Vagina (tissue), 2 donors: ENCODE measurements around the gene C12orf76. TPM values are rescaled to one million over a fixed set of nuclear protein-coding genes. Genes with fewer than 3 reads are reported as not detected.

Source experiments
- DNase-seq, 2 donors: peaks; one replicate each; pipeline ENCODE4 v3.0.0-alpha.2; 2017; ENCODE audit errors: extremely low spot score in 2 of 2
- H3K27ac ChIP-seq: fragments of 200-600 bp; sonication (generic); one replicate; pipeline ENCODE4 v1.5.1; 2019
- H3K27me3 ChIP-seq: fragments of 200-600 bp; sonication (generic); one replicate; pipeline ENCODE4 v1.5.1; 2019
- H3K36me3 ChIP-seq, 2 donors: fragments of 200-600 bp; sonication (generic); one replicate each; pipeline ENCODE4 v1.5.1; 2017 to 2019
- H3K4me1 ChIP-seq: fragments of 200-600 bp; sonication (generic); one replicate; pipeline ENCODE4 v1.5.1; 2019
- H3K4me3 ChIP-seq, 2 donors: fragments of 200-600 bp; sonication (generic); 1 replicate in 1 of 2; 2 replicates in 1 of 2; pipeline ENCODE4 v1.5.1; 2016 to 2019
- H3K9me3 ChIP-seq: fragments of 200-600 bp; sonication (generic); one replicate; pipeline ENCODE4 v1.5.1; 2019
- CTCF ChIP-seq, 3 experiments: fragments of 450-650 bp in 2 of 3; fragments of 200-600 bp in 1 of 3; sonication (generic) in 1 of 3; IDR thresholded peaks; one replicate each; pipeline ENCODE4 v1.5.1; 2017 to 2019; ENCODE audit warnings: antibody characterized with exemption in 3 of 3, mild to moderate bottlenecking in 2 of 3, moderate library complexity in 2 of 3
- POLR2A ChIP-seq, 2 donors: fragments of 450-650 bp; IDR thresholded peaks; one replicate each; pipeline ENCODE4 v1.6.1; 2017; ENCODE audit warnings: antibody characterized with exemption in 2 of 2, mild to moderate bottlenecking in 2 of 2, moderate library complexity in 2 of 2
- POLR2AphosphoS5 ChIP-seq, 2 donors: sonication (generic); formaldehyde crosslinking; IDR thresholded peaks; one replicate each; pipeline ENCODE4 v1.9.0; 2017; ENCODE audit warnings: antibody characterized with exemption in 2 of 2, mild to moderate bottlenecking in 2 of 2, low read depth in 1 of 2; ENCODE audit not compliant: insufficient read depth in 1 of 2
- intact Hi-C: fragments of 100-400 bp; cut with DNase I; formaldehyde crosslinking; loops from one replicate; pipeline ENCODE4 v1.15.1; 2023
- total RNA-seq: library from RNA; depleted of rRNA; stranded (reverse); fragments of >200 nt; gene quantifications from one replicate; pipeline ENCODE4 v1.2.3, GENCODE V29; 2016

Gene C12orf76
- total RNA-seq, 1 donor from 2014 or later = 7.6 TPM

GRCh38 chr12:110038741-110039084 lies 9.6 kb downstream of the C12orf76 start:
- no peaks in the 10 kb centered on the region for H3K4me1 ChIP-seq
- H3K27ac ChIP-seq = no peak overlapping the region
- H3K4me3 ChIP-seq = no peak overlapping the region
- no peaks in the 10 kb centered on the region for H3K9me3 ChIP-seq
- H3K27me3 ChIP-seq = no peaks in the 10 kb centered on the region
- TF ChIP-seq CTCF (IDR thresholded peaks at IDR 0.05) (no peak), POLR2AphosphoS5 (IDR thresholded peaks at IDR 0.05; ENCODE audit: insufficient read depth in 1 of 2, low read depth in 1 of 2) (no peak), POLR2A (IDR thresholded peaks at IDR 0.05) (no peak)
- no peak for DNase-seq
- intact Hi-C loops = no loop called here
- H3K36me3 ChIP-seq = peaks cover 0 to 43% of the 10 kb centered on the region in 2 donors

GRCh38 chr12:110037315-110037714 lies 11.0 kb downstream of the C12orf76 start:
- intact Hi-C loops = no loop called here
- Histone ChIP-seq H3K36me3 (peaks cover 0 to 49% of the 10 kb centered on the region in 2 donors), H3K27me3 (no peaks in the 10 kb centered on the region), H3K4me1 (no peaks in the 10 kb centered on the region), H3K27ac (no peak overlapping the region), H3K9me3 (no peaks in the 10 kb centered on the region), H3K4me3 (no peak overlapping the region)
- no peak for DNase-seq
- TF ChIP-seq POLR2AphosphoS5 (IDR thresholded peaks at IDR 0.05; ENCODE audit: insufficient read depth in 1 of 2, low read depth in 1 of 2) = no peak
- TF ChIP-seq POLR2A (IDR thresholded peaks at IDR 0.05) = no peak
- no peak for TF ChIP-seq CTCF (IDR thresholded peaks at IDR 0.05)

GRCh38 chr12:110035534-110036104 lies 12.7 kb downstream of the C12orf76 start:
- intact Hi-C loops = no loop called here
- no peak overlapping the region for H3K27ac ChIP-seq

GRCh38 chr12:110033888-110034287 lies 14.4 kb downstream of the C12orf76 start:
- Histone ChIP-seq H3K27me3 (no peaks in the 10 kb centered on the region), H3K4me1 (no peaks in the 10 kb centered on the region), H3K36me3 (peaks cover 0 to 61% of the 10 kb centered on the region in 2 donors), H3K4me3 (no peak overlapping the region), H3K9me3 (no peaks in the 10 kb centered on the region), H3K27ac (no peak overlapping the region)
- no peak for TF ChIP-seq CTCF (IDR thresholded peaks at IDR 0.05)
- no peak for TF ChIP-seq POLR2AphosphoS5 (IDR thresholded peaks at IDR 0.05; ENCODE audit: insufficient read depth in 1 of 2, low read depth in 1 of 2)
- no peak for TF ChIP-seq POLR2A (IDR thresholded peaks at IDR 0.05)
- intact Hi-C loops = no loop called here
- DNase-seq = no peak

More at GRCh38 chr12:110035534-110036104, 12.7 kb downstream of the C12orf76 start:
- Histone ChIP-seq H3K9me3 (no peaks in the 10 kb centered on the region), H3K4me1 (no peaks in the 10 kb centered on the region), H3K36me3 (peaks cover 0 to 53% of the 10 kb centered on the region in 2 donors), H3K27me3 (no peaks in the 10 kb centered on the region), H3K4me3 (no peak overlapping the region)
- DNase-seq = no peak
- TF ChIP-seq POLR2AphosphoS5 (IDR thresholded peaks at IDR 0.05; ENCODE audit: insufficient read depth in 1 of 2, low read depth in 1 of 2) (no peak), POLR2A (IDR thresholded peaks at IDR 0.05) (no peak), CTCF (IDR thresholded peaks at IDR 0.05) (no peak)

- DNase-seq = no peak
- no peak for TF ChIP-seq CTCF (IDR thresholded peaks at IDR 0.05)
- TF ChIP-seq POLR2AphosphoS5 (IDR thresholded peaks at IDR 0.05; ENCODE audit: insufficient read depth in 1 of 2, low read depth in 1 of 2) = no peak
- TF ChIP-seq POLR2A (IDR thresholded peaks at IDR 0.05) = no peak
- intact Hi-C loops = no loop called here
- Histone ChIP-seq H3K36me3 (peaks cover 0 to 67% of the 10 kb centered on the region in 2 donors), H3K4me1 (no peaks in the 10 kb centered on the region), H3K27ac (no peak overlapping the region), H3K9me3 (no peaks in the 10 kb centered on the region), H3K27me3 (no peaks in the 10 kb centered on the region), H3K4me3 (no peak overlapping the region)
Measured at GRCh38 chr12:110029290-110029815, 19.0 kb downstream of the C12orf76 start.
